Thyroid gland (tissue), 4 donors: ENCODE data around the gene ZMYM3. TPM values are rescaled to one million over a fixed set of nuclear protein-coding genes. Genes with fewer than 3 reads are reported as not detected.
"Not testable (repeated sequence)": the region's sequence is repeated elsewhere in the genome, so short reads cannot be mapped to it uniquely, and the experiment has no call there.

ENCODE experiments used
- DNase-seq, 2 donors: peaks; one replicate each; pipeline ENCODE4 v3.0.0-alpha.2; 2019
- H3K27ac ChIP-seq, 3 donors: fragments of 200-600 bp; sonication (generic); 1 replicate in 2 of 3; 2 replicates in 1 of 3; pipeline ENCODE4 v1.5.1; 2016 to 2019; ENCODE audit warnings: mild to moderate bottlenecking in 1 of 3, moderate library complexity in 1 of 3
- H3K27me3 ChIP-seq: fragments of 200-600 bp; sonication (generic); one replicate; pipeline ENCODE4 v1.5.1; 2019
- H3K36me3 ChIP-seq, 2 donors: fragments of 200-600 bp; sonication (generic); one replicate each; pipeline ENCODE4 v1.5.1; 2016 to 2019
- H3K4me1 ChIP-seq, 2 donors: fragments of 200-600 bp; sonication (generic); one replicate each; pipeline ENCODE4 v1.5.1; 2017 to 2019
- H3K4me3 ChIP-seq, 3 donors: fragments of 200-600 bp; sonication (generic); replicated peaks in 1 of 3; 1 replicate in 2 of 3; 2 replicates in 1 of 3; pipeline ENCODE4 v1.5.1; 2016; ENCODE audit warnings: mild to moderate bottlenecking in 1 of 3
- H3K9me3 ChIP-seq: fragments of 200-600 bp; sonication (generic); one replicate; pipeline ENCODE4 v1.5.1; 2017
- POLR2A ChIP-seq, 2 donors: fragments of 450-650 bp; IDR thresholded peaks; one replicate each; pipeline ENCODE4 v1.6.1; 2017; ENCODE audit warnings: antibody characterized with exemption in 2 of 2, mild to moderate bottlenecking in 2 of 2, moderate library complexity in 1 of 2
- WGBS, 2 donors: methylation state at CpG; one replicate each; pipeline ENCODE4 v1.1.5; 2017; 5-methylcytosine and 5-hydroxymethylcytosine counted together
- intact Hi-C: fragments of 100-400 bp; cut with DNase I; formaldehyde crosslinking; loops from one replicate; pipeline ENCODE4 v1.15.1; 2023
- total RNA-seq, 4 donors: library from RNA; depleted of rRNA; stranded (reverse); fragments of >200 nt; gene quantifications; one replicate each; pipeline ENCODE4 v1.2.3, GENCODE V29; 2016
- TF ChIP-seq, protein P1 (sequence below), 6 experiments: fragments of 200-600 bp in 3 of 6; fragments of 450-650 bp in 3 of 6; sonication (generic) in 3 of 6; IDR thresholded peaks; one replicate each; pipeline ENCODE4 v1.5.1; 2016 to 2019; ENCODE audit warnings: antibody characterized with exemption in 6 of 6, mild to moderate bottlenecking in 2 of 6, inconsistent platforms in 1 of 6, moderate library complexity in 1 of 6

ZMYM3 gene
- total RNA-seq, 4 donors from 2014 or later, result 17.7 to 27.4 (median 20.5) TPM

DNA sequence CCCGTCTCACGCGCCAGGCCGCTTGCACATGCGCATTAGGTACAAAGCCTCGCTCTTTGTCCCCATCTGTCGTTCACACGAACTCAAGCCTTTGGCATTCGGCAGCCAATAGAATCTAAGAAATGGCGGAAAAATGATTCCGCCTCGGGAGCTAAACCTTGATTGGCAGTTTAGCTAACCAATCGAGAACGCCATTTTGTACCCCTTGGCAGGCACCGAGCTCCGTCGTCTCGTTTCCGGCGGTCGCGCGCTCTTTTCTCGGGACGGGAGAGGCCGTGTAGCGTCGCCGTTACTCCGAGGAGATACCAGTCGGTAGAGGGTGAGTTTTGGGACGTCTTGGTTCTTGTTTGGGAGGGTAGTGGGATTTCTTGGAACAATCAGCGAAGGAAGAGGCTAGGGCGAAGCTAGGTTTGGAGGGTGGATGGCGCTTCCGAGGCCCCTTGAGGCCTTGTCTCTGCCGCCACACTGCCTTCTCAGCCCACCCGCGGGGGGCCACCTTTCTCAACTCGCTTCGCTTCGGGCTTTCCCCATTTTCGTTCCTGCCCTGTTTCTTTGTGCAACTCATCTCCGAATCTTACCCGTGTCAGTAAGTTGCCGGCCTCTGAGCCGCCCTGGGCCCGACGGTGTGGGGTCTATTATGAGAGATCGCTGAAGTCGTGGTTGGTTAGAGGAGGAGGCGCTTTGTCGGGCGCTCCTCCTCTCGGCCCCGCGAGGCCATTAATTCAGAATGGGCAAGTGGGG is 29.6 kb upstream of the ZMYM3 start, which contains the start of gene NONO:
TSS of gene NONO (plus strand) at position 233 of the 741 bp plus-strand sequence. CDS start 7,003 bp downstream, outside the sequence.
- peak in 1 of 2 donors; percentile 81 for TF ChIP-seq POLR2A (IDR thresholded peaks at IDR 0.05)
- TF ChIP-seq, protein P1, sequence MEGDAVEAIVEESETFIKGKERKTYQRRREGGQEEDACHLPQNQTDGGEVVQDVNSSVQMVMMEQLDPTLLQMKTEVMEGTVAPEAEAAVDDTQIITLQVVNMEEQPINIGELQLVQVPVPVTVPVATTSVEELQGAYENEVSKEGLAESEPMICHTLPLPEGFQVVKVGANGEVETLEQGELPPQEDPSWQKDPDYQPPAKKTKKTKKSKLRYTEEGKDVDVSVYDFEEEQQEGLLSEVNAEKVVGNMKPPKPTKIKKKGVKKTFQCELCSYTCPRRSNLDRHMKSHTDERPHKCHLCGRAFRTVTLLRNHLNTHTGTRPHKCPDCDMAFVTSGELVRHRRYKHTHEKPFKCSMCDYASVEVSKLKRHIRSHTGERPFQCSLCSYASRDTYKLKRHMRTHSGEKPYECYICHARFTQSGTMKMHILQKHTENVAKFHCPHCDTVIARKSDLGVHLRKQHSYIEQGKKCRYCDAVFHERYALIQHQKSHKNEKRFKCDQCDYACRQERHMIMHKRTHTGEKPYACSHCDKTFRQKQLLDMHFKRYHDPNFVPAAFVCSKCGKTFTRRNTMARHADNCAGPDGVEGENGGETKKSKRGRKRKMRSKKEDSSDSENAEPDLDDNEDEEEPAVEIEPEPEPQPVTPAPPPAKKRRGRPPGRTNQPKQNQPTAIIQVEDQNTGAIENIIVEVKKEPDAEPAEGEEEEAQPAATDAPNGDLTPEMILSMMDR (IDR thresholded peaks at IDR 0.05), result peak in 3 of 6 experiments; percentile 4 to 17 (median 13)
- peaks cover 0 to 11% of the 10 kb centered on the region in 2 donors for H3K4me1 ChIP-seq
- H3K36me3 ChIP-seq, result no peaks in the 10 kb centered on the region
- H3K27ac ChIP-seq, result peak within 1 kb of the TSS; percentile 86 to 88 (median 86)
- WGBS, 2 donors, result 0% methylated on average over 31 to 49 of the region's 57 CpGs
- DNase-seq, result peak; percentile 82
- intact Hi-C loops, result no loop called here
- H3K9me3 ChIP-seq, result no peaks in the 10 kb centered on the region
- peak within 1 kb of the TSS in 2 of 3 donors; percentile 41 to 74 for H3K4me3 ChIP-seq
- H3K27me3 ChIP-seq, result no peaks in the 10 kb centered on the region

DNA sequence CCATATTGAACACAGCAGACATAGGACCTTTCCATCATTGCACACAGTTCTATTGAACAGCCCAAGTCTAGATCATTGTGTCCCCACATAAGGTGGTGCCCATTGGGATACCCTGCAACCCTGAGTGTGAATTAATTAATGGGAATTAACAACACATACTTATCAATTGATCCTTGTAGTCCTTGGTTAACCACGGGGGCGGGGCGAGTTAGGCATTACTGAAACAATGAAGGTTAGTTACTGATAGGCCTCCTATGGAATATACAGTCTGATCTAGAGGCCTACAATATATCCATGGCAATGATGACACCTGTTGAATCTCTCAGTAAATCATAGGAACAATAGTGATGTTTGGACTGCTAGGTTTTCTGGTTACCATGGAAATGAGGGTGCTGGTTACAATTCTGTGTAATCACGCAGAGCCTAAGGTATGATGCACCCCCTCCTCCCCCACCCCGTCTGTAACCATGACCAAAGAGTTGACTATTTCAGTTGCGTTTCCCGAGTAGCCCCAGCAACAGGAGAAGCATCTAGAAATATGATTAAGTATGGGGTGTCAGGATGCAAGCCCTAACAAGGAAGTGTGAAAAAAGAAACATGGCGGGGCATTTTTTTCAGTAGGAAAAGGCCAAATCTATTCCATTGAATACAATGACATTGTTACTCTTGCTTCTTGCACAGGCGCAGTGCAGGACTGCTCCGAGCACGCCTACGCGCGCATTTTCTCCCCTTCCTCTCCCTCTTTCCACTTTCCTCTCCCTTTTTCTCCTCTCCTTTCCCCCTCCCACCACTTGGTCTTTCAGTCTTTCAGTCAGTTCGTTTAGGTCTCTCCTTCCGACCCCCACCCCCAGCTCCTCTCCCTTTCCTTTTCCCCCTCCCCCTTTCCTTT is 28.8 kb upstream of the ZMYM3 start:
- Histone ChIP-seq H3K36me3 (no peaks in the 10 kb centered on the region), H3K9me3 (no peaks in the 10 kb centered on the region), H3K4me1 (peaks cover 0 to 11% of the 10 kb centered on the region in 2 donors), H3K27ac (peak overlapping the region; percentile 73 to 86 (median 86)), H3K27me3 (no peaks in the 10 kb centered on the region), H3K4me3 (peak overlapping the region in 2 of 3 donors; percentile 22 to 41)
- 18 to 26% methylated on average over 16 of the region's 16 CpGs for WGBS, 2 donors
- TF ChIP-seq POLR2A (IDR thresholded peaks at IDR 0.05), result no peak
- TF ChIP-seq, protein P1 (IDR thresholded peaks at IDR 0.05), result no peak
- intact Hi-C loops, result no loop called here
- DNase-seq, result peak in 1 of 2 donors; percentile 8

DNA sequence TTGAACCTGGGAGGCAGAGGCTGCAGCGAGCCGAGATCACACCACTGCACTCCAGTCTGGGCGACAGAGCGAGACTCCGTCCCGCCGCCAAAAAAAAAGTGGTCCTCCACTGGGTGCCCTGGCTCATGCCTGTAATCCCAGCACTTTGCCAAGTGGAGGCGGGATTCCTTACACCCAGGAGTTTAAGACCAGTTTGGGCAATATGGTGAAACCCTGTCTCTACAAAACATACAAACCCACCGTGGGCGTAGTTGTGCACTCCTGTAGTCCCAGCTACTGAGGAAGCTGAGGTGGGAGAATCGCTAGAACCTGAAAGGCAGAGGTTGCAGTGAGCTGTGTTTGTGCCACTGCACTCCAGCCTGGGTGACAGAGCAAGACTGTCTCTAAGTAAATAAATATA is 27.4 kb upstream of the ZMYM3 start:
- H3K36me3 ChIP-seq, intact Hi-C loops, DNase-seq, H3K27ac ChIP-seq, H3K9me3 ChIP-seq, H3K4me3 ChIP-seq, H3K27me3 ChIP-seq: not testable (repeated sequence)
- WGBS, 2 donors, result 83 to 94% methylated on average over 5 to 11 of the region's 11 CpGs
- peaks cover 0 to 11% of the 10 kb centered on the region in 2 donors for H3K4me1 ChIP-seq

DNA sequence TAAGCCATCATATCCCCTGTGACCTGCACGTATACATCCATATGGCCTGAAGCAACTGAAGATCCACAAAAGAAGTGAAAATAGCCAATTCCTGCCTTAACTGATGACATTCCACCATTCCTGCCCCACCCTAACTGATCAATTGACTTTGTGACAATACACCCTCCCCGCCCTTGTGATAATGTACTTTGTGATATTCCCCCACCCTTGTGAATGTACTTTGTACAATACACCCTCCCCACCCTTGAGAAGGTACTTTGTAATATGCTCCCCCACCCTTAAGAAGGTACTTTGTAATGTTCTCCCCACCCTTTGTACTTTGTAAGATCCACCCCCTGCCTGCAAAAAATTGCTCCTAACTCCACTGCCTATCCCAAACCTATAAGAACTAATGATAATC is 18.4 kb upstream of the ZMYM3 start:
- WGBS, 2 donors, result 100% methylated on average over 2 of the region's 2 CpGs
- H3K36me3 ChIP-seq, H3K4me1 ChIP-seq, H3K27ac ChIP-seq, H3K9me3 ChIP-seq, DNase-seq, H3K27me3 ChIP-seq, H3K4me3 ChIP-seq, intact Hi-C loops: not testable (repeated sequence)

DNA sequence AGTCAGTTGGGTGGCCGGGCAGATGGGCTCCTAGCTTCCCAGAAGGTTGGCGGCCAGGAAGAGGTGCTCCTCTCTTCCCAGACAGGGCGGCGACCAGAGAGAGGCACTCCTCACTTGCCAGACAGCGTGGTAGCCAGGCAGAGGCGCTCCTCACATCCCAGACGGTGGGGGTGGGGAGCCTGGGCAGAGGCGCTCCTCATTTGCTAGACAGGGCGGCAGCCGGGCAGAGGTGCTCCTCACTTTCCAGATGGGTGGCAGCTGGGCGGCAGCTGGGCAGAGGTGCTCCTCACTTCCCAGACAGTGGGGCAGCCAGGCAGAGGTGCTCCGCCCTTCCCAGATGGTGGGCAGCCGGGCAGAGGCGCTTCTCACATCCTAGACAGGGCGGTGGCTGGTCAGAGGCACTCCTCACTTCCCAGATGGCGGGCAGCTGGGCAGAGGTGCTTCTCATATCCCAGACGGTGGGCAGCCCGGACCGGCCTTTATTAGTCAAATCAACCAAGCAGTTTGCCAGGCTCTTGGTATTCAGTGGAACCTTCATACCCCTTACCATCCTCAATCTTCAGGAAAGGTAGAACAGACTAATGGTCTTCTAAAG is 16.0 kb upstream of the ZMYM3 start:
- no peaks in the 10 kb centered on the region for H3K4me1 ChIP-seq
- no peaks in the 10 kb centered on the region for H3K9me3 ChIP-seq
- intact Hi-C loops, result no loop called here
- 100% methylated on average over 4 of the region's 19 CpGs; no CpG with 5 or more reads in 1 of the 2 donors for WGBS, 2 donors
- no peak for DNase-seq
- TF ChIP-seq, protein P1 (IDR thresholded peaks at IDR 0.05), result no peak
- no peak for TF ChIP-seq POLR2A (IDR thresholded peaks at IDR 0.05)
- no peaks in the 10 kb centered on the region for H3K36me3 ChIP-seq
- no peaks in the 10 kb centered on the region for H3K27me3 ChIP-seq
- no peak overlapping the region for H3K4me3 ChIP-seq
- H3K27ac ChIP-seq, result no peak overlapping the region

DNA sequence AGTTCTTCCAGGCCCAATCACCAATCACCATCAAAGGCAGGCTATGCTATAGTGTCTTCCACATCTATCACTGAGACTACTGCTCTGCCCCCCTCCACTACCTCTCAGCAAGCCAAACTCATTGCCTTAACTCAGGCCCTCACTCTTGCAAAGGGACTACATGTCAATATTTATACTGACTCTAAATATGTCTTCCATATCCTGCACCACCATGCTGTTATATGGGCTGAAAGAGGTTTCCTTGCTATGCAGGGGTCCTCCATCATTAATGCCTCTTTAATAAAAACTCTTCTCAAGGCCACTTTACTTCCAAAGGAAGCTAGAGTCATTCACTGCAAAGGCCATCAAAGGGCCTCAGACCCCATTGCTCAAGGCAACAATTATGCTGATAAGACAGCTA is 14.7 kb upstream of the ZMYM3 start:
- H3K4me3 ChIP-seq, H3K27me3 ChIP-seq, intact Hi-C loops, H3K9me3 ChIP-seq, DNase-seq, H3K27ac ChIP-seq, H3K36me3 ChIP-seq, H3K4me1 ChIP-seq: not testable (repeated sequence)
